Erythroblast (primary cell): ENCODE data around the gene GH2.
"Not testable (repeated sequence)": the region's sequence is repeated elsewhere in the genome, so short reads cannot be mapped to it uniquely, and the experiment has no call there.

Experiments
- GATA1 ChIP-seq: IDR thresholded peaks from 2 replicates; pipeline ENCODE4 v1.6.1; 2011; ENCODE audit warnings: low read depth, mild to moderate bottlenecking, control low read depth, low read length, moderate library complexity
- POLR2A ChIP-seq: IDR thresholded peaks from 2 replicates; pipeline ENCODE4 v1.6.1; 2011; ENCODE audit warnings: mild to moderate bottlenecking, low read length

- not testable (repeated sequence) for TF ChIP-seq POLR2A, GATA1
Measured at GRCh38 chr17:63871646-63872365, 9.9 kb downstream of the GH2 start.
